HG03175 (cell line): ENCODE measurements around the gene SH3RF3.

Source experiments
- ATAC-seq: cut with Tn5 transposase; IDR thresholded peaks from one replicate; pipeline ENCODE4 v1.9.1; 2021; ENCODE audit warnings: mild to moderate bottlenecking, moderate library complexity; ENCODE audit not compliant: unreplicated experiment

SH3RF3 gene

DNA sequence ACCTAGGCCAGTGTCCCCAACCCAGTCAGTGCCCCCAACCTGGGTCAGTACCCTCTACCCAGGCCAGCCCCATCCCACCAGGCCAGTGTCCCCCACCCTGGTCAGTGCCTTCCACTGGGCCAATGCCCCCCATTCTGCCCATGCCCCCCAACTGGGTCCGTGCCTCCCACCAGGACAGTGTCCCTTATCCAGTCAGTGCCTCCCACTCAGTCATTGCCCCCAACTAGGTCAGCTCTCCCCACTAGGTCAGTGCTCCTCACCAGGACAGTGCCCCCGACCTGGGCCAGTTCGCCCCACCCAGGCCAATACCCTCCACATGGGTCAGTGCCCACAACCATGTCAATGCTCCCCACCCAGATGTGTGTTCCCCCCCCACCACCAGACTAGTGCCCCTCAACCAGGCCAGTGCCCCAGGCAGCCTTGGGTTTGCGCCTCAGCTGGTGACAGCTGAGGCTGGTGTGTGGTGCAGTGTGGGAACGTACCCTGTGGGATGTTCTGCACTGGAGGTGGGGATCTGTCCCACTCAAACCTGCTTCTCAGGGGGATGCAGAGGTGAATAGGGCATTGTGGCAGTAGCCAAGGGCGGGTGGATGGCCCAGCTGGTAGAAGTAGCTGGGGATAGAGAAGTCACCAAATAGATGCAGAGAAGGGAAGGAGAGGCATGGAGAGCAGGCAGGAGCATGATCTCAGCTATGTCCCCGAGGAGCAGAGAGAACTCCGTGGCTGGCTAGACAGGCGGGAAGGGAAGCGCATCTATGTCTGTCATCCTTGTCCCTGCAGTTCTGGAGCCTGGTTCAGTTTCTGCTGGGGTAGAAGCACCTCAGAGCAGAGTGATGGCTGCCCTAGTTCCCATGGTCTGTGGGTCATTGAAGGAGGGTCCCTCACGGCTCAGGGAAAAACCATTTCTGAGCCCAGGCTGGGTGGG lies 168.8 kb downstream of the SH3RF3 start:
- no peak for ATAC-seq

DNA sequence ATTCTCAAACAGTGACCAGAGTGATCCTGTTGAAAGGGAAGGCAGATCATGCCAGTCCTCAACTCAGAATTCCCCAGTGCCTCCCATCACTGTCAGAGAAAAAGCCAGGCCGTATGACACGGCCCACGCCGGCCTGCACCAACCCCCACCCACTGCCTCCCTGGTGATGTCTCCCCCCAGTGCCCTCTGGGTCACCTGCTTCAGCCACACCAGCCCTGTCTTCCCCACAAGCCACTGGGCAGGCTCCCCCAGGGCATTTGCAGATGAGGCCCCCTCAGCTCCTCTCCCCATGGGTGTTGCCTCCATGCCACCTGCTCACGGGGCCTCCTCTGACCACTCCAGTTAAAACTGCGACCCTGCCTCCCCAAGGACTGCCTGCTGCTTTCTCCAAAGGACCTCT lies 169.8 kb downstream of the SH3RF3 start:
- no peak for ATAC-seq

DNA sequence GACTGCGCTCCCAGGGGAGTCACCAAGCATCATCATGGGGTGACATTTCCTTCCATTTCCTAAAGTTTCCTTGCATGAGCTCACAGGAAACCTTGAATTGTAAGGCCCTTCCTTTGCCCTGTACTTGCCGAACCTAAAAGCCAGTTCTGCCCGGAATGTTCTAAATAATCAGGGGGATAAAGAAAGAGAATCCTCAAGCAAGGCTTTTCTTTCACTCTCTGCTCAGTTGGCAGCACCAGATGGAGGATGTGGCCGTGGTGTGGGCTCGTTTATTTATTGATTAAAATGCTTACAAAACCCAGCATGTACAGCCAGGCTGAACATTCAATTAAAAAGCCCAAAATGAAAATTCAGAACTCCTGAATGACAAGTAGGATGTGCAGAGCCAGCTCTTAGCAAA lies 170.5 kb downstream of the SH3RF3 start:
- no peak for ATAC-seq

DNA sequence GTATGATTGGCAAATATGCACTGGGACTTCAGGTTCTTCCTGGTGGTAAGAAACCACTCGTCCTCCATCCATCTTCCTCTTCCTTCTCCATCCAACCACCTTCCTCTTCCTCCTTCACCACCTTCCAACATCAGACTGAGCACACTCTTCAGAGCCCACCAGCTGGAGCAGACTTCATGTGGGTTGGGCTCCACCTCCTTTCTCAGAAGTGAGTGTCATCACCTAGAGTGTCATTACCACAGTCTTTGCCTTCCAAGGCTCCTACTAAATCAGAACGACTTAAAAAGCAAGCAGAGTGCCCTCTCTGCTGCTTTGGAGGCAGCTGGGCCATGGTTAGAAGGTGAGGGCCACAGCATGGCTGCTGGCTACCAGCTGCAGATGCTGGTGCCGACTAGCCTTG lies 171.6 kb downstream of the SH3RF3 start:
- ATAC-seq = no peak

DNA sequence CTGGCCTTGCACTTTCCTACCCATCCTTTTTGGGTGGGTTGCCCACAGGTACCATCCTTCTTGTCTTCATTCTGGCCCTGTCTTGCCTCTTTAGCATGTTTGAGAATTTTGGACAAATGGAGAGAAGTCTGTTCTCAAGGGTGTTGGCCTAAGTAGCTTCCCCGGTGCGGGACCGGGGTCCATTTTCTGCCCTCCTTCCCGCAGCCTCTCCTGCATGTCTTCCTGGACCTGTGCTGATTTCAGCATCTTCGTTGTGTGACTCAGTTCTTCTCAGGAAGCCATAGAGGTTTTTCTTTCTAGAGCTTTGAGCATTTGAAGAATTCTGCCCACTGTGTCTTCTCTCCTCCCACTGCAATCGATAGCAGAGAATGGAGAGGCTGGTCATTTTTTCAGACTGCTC lies 172.7 kb downstream of the SH3RF3 start:
- no peak for ATAC-seq

DNA sequence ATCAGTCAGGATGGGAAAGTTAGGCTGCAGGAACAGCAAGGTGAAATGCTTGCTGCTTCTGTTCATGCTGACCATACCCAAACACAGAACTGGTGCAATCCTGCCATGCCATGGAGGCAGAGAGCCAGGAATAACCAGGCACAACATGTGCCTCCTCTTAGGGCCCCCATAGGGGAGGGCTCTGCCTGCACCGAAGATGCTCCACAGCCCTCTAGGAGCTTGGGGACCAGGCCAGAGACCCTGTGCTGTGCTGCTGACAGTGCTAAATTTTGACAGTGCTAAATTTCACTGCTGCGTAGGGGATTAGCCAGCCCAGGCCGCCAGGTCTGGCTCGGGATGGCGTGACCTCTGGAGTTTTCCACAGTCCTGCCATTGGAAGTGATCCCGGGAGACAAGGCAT lies 173.3 kb downstream of the SH3RF3 start:
- ATAC-seq = no peak

DNA sequence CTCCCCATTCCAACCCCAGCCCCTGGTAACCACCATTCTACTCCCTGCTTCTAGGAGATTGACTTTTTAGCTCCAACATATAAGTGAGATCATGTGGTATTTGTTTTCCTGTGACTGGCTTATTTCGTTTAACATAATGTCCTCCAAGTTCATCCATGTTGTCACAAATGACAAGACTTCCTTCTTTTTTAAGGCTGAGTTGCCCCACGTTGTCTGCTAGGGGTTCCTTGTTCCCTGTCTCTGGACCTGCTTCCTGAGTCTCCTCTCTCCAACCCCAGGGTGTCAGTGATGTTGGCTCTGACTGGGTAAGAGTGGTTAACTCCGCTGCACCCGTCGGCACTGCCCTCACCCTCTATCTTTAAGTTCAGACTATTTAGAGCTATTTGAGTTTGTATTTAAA lies 175.2 kb downstream of the SH3RF3 start:
- no peak for ATAC-seq

DNA sequence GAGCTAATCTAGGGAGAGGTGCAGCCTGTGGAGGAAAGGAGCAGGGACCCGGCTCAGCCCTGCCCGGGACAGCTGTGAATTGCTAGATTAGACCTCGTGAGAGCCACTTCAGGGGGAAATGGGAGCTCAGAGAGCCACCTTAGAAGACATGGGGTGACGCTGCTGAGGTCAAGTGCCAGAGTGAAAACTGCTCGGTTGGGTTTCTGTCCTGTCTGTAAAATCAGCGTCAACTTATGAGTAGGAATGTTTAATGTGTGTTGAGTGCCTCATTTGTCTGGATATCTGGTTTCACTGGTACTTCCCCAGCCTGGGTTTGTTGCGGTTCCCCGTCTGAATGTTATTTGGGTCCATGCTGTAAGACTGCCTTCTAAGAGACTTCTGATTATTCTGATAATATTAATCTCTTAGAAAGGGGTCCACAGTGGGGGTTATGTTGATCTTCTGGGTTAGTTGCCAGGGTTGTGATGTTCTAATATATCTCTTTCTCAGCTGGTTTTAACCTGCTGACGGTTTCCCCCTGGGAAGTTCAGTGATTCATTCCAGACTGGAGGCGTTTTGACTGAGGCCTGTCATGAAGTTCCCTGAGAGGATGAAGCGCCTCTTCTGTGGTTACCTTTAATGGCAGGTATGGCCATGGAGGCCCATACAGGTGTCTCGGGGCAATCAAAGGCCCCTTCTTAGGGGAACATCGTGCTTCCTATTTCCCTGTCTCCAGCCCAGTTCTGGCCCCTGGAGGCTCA lies 175.9 kb downstream of the SH3RF3 start:
- no peak for ATAC-seq

DNA sequence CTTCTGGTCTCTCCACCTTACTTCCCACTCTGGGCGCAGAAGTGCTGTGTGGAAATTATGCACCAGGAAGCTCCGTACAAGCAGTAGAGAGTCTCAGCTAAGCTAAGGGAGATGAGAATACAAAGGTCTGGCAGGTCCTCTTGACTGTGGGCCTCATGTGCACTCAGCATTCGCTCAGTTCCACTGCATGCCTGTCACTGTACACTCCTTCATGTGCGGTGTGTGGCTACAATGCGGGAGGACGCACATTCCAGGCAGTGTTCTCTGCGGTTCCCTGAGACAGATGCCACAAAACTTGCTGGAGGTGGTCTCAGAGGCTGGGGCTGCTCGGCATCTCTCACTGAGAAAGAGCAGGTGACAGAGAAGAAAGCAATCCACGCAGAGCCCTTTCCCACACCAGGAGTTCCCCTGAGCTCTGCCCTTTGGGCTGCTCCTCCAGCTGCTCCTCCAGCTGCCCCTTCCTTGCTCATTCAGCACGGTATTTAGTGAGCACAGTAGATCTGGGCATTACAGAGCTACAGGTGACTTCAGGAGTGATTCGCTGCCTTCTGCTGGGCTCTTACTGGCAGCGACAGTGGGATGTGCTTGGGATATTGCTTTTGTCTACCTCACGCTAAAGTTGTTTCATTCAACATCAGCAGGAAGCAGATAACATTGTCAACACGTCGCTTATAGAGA lies 176.6 kb downstream of the SH3RF3 start:
- no peak for ATAC-seq

DNA sequence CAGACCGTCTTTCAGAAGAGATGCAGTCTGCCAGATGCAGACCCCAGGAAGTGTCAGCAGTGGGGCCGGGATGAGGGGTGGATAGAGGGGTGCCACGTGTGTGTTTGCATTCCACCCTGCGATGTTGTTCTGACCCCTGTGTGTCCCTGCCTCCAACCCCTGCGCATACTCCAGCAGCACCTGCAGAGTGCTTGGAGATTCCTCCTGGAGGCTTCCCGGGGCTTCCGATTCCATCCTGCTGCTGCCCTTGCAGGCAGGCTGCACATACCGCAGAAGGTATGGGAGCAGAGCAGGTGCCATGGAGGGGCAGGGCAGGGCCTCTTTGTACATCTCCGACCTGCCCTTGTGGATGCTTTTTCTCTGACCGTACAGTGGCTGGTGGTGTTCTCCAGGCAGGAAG lies 177.2 kb downstream of the SH3RF3 start:
- no peak for ATAC-seq

DNA sequence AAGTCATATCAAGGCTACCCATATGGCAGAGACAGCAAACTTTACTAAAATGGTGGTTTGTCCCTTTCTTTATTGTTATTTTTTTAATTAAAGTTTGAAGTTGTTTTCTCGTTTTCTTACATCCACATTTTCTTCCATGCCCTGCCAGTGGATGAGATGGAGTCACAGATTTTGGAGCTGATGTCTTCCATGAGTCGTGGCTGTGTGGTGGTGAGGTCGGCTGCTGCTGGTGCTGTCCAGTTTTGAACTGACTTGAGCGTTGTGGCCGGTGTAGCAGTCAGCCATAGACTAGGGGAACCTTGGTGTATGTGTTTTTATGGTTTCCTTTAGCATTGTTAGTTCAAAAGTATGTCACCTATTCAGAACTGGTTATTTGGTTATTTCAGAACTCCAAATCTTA lies 182.8 kb downstream of the SH3RF3 start:
- ATAC-seq = no peak

DNA sequence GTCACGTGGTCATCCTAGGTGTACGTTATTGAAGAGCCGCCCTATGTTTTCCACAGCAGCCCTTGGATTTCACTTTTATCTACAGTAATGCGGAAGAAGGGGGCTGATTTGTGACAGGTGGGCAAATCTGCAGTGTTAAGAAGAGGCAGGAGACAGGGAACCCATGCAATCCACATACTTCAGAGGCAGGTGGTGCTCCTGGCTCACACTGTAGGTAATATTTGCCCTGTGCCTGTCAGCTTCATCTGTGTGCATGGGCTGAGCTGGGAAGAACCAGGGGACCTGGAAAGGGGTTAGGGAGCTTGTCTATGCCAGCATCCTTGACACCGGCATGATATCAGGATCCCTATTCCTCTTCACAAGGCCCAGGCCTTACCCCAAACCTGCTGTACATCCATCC lies 183.9 kb downstream of the SH3RF3 start:
- no peak for ATAC-seq

DNA sequence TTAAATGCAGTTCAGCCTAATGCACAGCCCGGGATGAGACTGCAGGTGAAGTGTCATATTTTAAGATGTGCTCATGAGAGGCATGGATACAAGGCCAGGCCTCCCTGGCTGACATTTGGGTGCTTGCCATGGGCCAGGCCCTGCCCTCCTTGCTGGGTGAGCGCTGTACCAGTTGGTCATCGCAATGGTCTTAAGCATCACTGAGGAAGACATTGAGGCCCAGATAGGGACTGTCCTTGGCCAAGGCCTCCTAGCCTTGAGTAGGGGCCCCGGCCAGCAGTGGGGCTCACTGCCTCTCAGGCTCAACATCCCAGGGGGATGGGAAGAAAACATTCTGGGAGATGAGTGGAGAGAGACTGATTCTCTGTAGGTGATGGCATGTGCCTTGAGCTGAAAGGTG lies 184.3 kb downstream of the SH3RF3 start:
- no peak for ATAC-seq

DNA sequence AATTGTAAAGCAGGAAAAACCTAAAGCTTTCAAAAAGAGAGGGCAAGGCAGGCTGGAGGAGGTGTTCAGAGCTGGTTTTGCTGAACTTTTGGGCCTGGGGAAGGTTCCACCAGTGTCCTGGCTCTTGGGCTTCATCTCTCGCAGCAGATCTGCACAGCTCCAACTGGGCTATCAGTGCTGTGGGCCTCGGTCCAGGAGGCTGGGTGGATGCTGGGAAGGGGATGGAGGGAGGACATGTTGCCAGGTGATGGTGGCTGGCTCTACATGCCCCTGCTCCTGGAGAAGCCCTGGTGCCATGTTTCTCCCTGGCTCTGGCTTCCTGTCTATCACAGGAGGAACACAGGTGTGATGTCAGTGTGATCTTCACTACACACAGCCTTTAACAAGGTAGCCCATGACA lies 187.1 kb downstream of the SH3RF3 start:
- no peak for ATAC-seq

DNA sequence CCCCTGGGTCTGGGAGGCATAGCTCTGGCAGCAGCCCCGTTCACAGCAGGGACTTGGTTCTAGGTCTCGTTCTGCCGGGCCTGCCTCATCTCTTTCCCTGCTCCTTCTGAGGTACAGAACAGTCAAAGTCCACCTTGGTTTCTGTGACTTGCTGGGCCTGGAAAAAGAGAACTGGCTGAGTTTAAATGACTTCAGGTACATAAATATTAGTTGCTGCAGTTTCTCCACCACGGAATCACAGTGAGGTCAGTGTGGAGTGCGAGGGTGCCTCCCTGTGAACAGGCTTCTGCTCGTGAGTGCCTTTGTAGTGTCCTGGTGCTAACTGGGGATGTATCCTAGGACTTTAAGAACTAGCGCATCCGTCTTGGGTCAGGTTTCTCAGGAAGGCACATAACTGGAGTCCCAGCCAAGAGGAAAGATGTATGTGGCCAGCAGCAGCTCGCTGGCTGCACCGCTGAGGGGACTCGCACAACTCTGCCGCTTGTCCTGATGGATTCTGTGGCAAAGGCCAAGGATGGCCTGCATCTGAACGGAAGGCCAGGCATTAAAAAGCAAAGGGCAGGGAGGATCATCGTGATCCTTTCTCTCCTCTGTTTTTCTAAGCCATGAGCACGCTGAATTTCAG lies 188.6 kb downstream of the SH3RF3 start:
- no peak for ATAC-seq

DNA sequence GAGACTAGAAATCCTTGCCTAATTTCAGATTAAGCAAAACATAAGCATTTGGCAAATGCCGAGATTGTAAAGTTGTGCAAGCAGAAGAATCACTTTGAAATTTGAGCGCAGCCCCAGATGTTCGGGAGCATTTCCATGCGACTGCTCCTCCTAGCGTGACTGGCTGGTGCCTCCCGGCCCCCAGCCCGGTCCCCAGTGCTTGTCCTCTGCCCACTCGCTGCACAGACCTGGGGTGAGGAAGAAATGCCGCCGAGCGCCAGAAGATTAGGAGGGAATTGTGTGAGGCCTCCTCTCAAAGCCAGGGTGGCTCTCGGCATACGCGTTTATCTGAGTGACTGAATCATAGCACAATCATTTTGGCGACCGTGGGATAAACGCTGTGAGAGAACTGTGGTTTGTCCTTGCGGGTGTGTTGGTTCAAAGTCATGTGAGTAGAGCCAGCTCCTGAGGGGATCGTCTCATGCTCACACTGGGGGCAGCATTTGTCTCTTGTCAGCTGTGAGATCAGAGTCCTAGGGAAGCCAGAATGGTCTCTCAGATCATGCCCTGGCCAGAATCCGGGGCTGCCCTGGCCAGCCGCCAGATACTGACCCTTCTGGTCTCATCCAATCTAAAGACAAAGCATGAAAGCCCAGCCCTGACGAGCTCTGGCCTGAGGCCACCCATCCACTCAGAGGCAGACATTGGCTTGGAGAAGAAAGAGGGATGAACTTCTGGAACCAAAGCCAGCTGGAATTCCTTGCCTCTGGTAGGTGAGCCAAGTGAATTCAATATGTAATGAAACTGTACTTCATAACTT lies 189.3 kb downstream of the SH3RF3 start:
- no peak for ATAC-seq

DNA sequence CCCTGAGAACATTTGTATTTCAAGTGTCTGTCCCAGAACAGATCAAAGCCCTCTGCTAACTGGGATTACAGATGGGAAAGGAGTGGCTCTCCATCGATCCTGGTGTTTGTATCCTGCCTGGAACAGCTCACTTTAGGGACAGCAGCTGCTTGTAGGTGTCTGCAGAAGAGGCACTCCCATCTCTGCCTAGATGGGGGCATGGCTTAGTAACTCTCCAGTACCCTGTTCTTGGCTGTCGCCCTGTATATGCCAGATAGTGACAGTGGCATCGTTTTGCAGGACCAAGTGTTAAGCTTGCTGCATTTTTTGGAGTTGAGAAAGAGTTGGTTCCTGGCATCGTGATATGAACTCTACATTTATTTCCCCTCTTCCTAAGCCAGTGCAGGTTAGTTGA lies 189.9 kb downstream of the SH3RF3 start:
- ATAC-seq = no peak

DNA sequence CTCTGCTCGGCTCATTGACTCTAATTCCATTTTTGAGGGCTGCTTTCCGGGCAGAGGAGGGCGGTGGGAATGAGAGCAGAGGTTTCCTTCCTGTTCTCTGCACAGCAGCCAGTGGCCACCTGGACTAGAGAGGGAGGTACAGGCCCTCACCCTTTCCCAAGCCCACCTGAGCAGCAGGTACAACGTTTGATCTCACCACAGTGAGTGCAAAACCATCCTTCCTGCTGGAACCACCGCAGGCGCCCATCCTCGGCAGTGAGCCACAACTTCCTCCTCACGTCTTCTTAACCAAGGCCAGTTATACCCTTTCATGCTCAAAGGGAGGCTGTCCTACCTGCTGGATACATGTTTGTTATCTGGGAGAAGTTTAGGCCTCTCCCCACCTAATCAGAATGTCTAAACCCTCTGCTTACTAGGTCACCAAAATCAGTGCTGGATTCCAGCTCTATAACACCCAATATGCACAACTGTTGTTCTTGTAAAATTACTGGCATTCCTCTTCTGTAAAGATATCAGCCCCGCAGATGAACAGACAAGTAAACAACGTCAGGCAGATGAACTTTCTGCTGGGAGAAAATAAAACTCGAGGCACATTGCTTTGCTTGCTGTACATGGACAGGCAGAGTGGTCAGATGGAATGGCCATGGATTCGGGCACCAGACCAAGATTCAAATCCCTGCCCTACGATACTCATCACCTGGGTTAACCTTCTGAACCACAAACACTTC lies 191.4 kb downstream of the SH3RF3 start:
- ATAC-seq = no peak

DNA sequence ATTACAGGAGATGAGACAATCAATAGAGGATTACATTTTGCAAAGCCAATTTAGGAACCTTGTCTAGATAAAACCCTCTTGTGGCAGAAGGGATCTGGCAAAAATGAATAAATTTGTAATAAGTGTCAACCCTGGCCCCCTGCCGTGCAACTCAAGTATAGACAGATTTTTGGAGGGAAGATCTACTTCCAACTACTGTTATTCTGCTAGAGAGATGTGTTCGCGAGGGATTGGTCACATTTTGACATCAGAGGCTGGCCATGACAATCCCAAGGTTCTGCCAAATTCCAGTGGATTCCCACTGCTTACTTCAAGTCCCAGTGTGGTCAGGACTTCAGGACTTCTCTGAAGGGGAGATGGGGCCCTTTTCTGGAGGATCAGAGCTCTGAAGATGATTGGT lies 192.6 kb downstream of the SH3RF3 start:
- ATAC-seq = no peak

DNA sequence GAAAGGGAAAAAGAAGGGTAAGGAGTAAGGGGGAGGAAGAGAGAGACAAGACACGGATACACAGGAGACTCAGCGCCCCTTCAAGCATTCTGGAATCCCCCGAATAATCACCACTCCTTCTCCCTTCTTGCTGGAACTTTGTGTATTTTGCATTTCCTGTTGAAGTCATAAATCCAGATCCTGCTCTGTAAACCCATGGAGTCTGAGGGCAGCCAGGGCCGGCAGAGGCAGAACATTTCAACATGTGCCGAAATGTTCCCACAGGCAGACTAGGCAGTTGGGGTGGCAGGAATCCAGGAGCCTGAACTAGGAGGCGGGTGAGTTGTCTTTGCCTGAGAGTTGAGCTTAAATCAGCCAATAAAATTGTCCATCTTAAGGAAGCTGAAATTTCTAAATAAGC lies 193.1 kb downstream of the SH3RF3 start:
- ATAC-seq = no peak
